ENCODE results near the gene ASMT. TPM values are rescaled to one million over a fixed set of nuclear protein-coding genes. Genes with fewer than 3 reads are reported as not detected.
"Not testable (repeated sequence)": the region's sequence is repeated elsewhere in the genome, so short reads cannot be mapped to it uniquely, and the experiment has no call there.

ASMT gene
- total RNA-seq, 2 donors from 2014 or later: 0.24 TPM; not detected in 1

DNA sequence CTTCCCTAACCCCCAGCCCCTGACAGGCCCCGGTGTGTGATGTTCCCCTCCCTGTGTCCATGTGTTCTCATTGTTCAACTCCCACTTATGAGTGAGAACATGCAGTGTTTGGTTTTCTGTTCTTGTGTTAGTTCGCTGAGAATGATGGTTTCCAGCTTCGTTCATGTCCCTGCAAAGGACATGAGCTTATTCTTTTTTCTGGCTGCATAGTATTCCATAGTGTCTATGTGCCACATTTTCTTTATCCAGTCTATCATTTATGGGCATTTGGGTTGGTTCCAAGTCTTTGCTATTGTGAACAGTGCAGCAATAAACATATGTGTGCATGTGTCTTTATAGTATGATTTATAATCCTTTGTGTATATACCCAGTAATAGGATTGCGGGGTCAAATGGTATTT, 67.6 kb downstream of the ASMT start:
- DNase-seq; intact Hi-C loops (cut with DNase I): not testable (repeated sequence)

DNA sequence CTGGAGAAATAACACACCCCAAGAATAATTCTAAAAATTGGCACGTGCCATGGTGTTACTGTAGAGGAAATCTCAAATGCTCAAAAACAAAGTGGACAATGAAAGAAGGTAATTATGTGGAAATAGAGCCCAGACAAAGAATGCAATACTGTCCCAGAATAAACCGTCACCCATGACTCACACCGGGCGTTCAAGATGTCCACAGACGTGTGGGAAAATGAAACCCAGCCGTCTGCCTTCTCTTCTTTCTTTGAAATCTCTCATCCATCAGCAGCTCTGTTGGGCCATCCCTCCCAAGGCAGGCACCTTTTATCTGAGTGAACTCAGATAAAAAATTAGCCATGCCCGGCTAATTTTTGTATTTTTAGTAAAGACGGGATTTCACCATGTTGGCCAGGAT, 70.0 kb downstream of the ASMT start:
- ATAC-seq; intact Hi-C loops (cut with DNase I); DNase-seq: not testable (repeated sequence)

More for the DNA sequence above, 67.6 kb downstream of the ASMT start:
- not testable (repeated sequence) for ATAC-seq

DNA sequence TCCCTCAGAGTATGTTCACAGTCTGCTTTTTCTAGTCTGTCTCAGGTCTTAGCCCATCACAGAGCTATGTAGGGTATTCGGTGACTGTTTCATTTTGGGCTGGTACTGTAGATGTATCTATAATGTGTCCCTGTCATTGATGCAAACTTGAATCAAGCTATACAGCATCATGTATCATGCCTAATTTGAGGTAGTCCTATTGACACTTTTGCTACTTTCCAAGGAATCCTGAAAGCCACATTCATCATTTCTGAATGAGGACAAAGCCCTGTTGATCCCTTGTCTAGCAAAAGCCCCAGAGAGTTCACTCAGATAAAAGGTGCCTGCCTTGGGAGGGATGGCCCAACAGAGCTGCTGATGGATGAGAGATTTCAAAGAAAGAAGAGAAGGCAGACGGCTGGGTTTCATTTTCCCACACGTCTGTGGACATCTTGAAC, 70.6 kb downstream of the ASMT start:
- DNase-seq; ATAC-seq; intact Hi-C loops (cut with DNase I): not testable (repeated sequence)

DNA sequence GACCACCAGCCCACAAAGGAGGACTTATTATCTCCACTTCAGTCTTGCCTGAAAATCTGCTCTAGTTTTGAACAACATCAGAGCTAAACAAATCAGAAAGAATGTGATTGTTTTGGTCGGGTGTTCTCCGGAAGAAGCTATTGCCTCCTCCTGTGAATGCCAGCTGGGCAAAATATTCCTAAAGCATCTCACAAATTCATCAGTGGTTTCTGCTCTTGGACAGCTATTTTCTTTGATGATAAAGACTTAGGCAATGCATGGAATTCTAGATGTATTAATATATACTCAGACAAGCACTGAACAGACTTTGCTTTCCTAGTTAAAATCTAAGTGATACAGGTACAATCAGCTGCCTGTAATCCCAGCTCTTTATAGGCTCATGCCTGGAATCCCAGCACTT, 71.8 kb downstream of the ASMT start:
- ATAC-seq (no peak), DNase-seq (no peak)
- intact Hi-C loops (cut with DNase I): no loop called here

Other genes starting within 250 kb of the ASMT start
- 100 to 1,000 TPM; 171 to 206 TPM for gene SLC25A6, start 222.9 kb upstream of the ASMT start, total RNA-seq
- gene ASMTL, start 162.2 kb upstream of the ASMT start, total RNA-seq: 10 to 100 TPM; 26.4 to 27.7 TPM
- gene P2RY8, start 77.9 kb upstream of the ASMT start, total RNA-seq: 1 to 10 TPM; 1.8 to 3.0 TPM
- gene AKAP17A, start 23.5 kb upstream of the ASMT start, total RNA-seq: 10 to 100 TPM; 16.1 to 22.3 TPM

All from left cardiac atrium (tissue), 4 donors.